HCT116 (cell line): Measurements from ENCODE around the gene SUPT3H. TPM values are rescaled to one million over a fixed set of nuclear protein-coding genes. Genes with fewer than 3 reads are reported as not detected.

Source experiments
- ATAC-seq: fragments of 200-7000 bp; cut with Tn5 transposase; 2 replicates; pipeline ENCODE4 v1.9.1; 2020; ENCODE audit warnings: mild to moderate bottlenecking, moderate library complexity
- BruUV-seq: library from RNA; stranded (reverse); fragments of 400-500 nt; replicated peaks from 2 replicates; lab custom pipeline; 2021; lab: Mats Ljungman, UMichigan
- CTCF ChIA-PET: fragments of 300-600 bp; sonication (Branson Sonifier 250); formaldehyde crosslinking; loops from one replicate; lab custom pipeline; 2021; ENCODE audit warnings: antibody characterized with exemption; lab: Charles Lee
- POLR2A ChIA-PET: fragments of 300-600, 350-600 bp; sonication (Branson Sonifier 250); formaldehyde crosslinking; loops from one replicate; lab custom pipeline; 2021; ENCODE audit warnings: antibody characterized with exemption; lab: Charles Lee
- RAD21 ChIA-PET, 2 experiments: fragments of 300-600 bp; sonication (Branson Sonifier 250); formaldehyde crosslinking; loops; one replicate each; lab custom pipeline; 2023; ENCODE audit warnings: low total read pairs in 2 of 2; ENCODE audit not compliant: uncharacterized antibody in 2 of 2, unreplicated experiment in 2 of 2, low non-redundant PET in 1 of 2; lab: Charles Lee
- DNase-seq: peaks from one replicate; pipeline ENCODE4 v3.0.0-alpha.2; 2010; ENCODE audit warnings: low read depth, low spot score
- H2AFZ ChIP-seq: fragments of 200-600 bp; shearing (Covaris generic), sonication (generic); 2 replicates; pipeline ENCODE4 v1.6.1; 2017; ENCODE audit warnings: low read depth, mixed run types, mixed read lengths, antibody characterized with exemption, low read length; ENCODE audit not compliant: poor library complexity, severe bottlenecking
- H3K27ac ChIP-seq: 2 replicates; pipeline ENCODE4 v1.5.1; 2012; ENCODE audit warnings: low read depth, low read length
- H3K27me3 ChIP-seq: fragments of 200-600 bp; sonication (generic); 2 replicates; pipeline ENCODE4 v1.6.1; 2016; ENCODE audit warnings: mixed run types, low read length, mixed read lengths; ENCODE audit not compliant: insufficient read depth
- H3K36me3 ChIP-seq, 2 experiments: fragments of 200-500 bp in 1 of 2; fragments of 200-600 bp in 1 of 2; sonication (Bioruptor generic) in 1 of 2; sonication (generic) in 1 of 2; 2 replicates each; pipeline versions ENCODE4 v1.5.1 to v1.6.1; 2014 to 2016; ENCODE audit warnings: low read length in 2 of 2, inconsistent platforms in 1 of 2, mixed read lengths in 1 of 2, mixed run types in 1 of 2; ENCODE audit not compliant: insufficient read depth in 2 of 2, control insufficient read depth in 1 of 2
- H3K4me1 ChIP-seq, 2 experiments: fragments of 200-600 bp in 1 of 2; sonication (generic) in 1 of 2; 2 replicates each; pipeline versions ENCODE4 v1.5.1 to v1.6.1; 2012 to 2017; ENCODE audit warnings: low read length in 2 of 2, inconsistent platforms in 1 of 2, mild to moderate bottlenecking in 1 of 2, mixed read lengths in 1 of 2, mixed run types in 1 of 2, moderate library complexity in 1 of 2; ENCODE audit not compliant: insufficient read depth in 2 of 2, control insufficient read depth in 1 of 2
- H3K4me2 ChIP-seq: fragments of 200-600 bp; sonication (generic); 2 replicates; pipeline ENCODE4 v1.6.1; 2017; ENCODE audit warnings: mixed run types, low read length, mixed read lengths
- H3K4me3 ChIP-seq, 2 experiments: fragments of 200-600 bp in 1 of 2; sonication (generic) in 1 of 2; replicated peaks in 1 of 2; 2 replicates each; pipeline ENCODE4 v1.5.1; 2011 to 2016; ENCODE audit warnings: low read length in 2 of 2, control low read depth in 1 of 2, low read depth in 1 of 2, mild to moderate bottlenecking in 1 of 2, mixed read lengths in 1 of 2, mixed run types in 1 of 2
- H3K79me2 ChIP-seq: fragments of 200-600 bp; sonication (generic); 2 replicates; pipeline ENCODE4 v1.6.1; 2017; ENCODE audit warnings: mild to moderate bottlenecking, mixed run types, low read length, moderate library complexity, mixed read lengths; ENCODE audit not compliant: insufficient read depth
- H3K9ac ChIP-seq: fragments of 200-600 bp; sonication (generic); 2 replicates; pipeline ENCODE4 v1.6.1; 2016; ENCODE audit warnings: low read length, mixed read lengths
- H3K9me2 ChIP-seq: fragments of 200-600 bp; sonication (generic), shearing (Covaris generic); 2 replicates; pipeline ENCODE4 v1.6.1; 2017; ENCODE audit warnings: mixed run types, mild to moderate bottlenecking, moderate library complexity; ENCODE audit not compliant: insufficient read depth
- H3K9me3 ChIP-seq, 2 experiments: fragments of 200-500 bp in 1 of 2; fragments of 200-600 bp in 1 of 2; sonication (Bioruptor generic) in 1 of 2; sonication (generic) in 1 of 2; 2 replicates each; pipeline ENCODE4 v1.6.1; 2014 to 2017; ENCODE audit warnings: low read length in 2 of 2, mixed read lengths in 2 of 2, inconsistent platforms in 1 of 2, low read depth in 1 of 2, mild to moderate bottlenecking in 1 of 2, mixed run types in 1 of 2, moderate library complexity in 1 of 2; ENCODE audit not compliant: control insufficient read depth in 1 of 2, insufficient read depth in 1 of 2
- H4K20me1 ChIP-seq: fragments of 200-600 bp; sonication (generic), shearing (Covaris generic); 2 replicates; pipeline ENCODE4 v1.6.1; 2017; ENCODE audit warnings: mixed run types, mild to moderate bottlenecking, moderate library complexity; ENCODE audit not compliant: insufficient read depth
- ATF3 ChIP-seq: IDR thresholded peaks from 2 replicates; pipeline ENCODE4 v1.6.1; 2012
- EGR1 ChIP-seq: IDR thresholded peaks from 2 replicates; pipeline ENCODE4 v1.6.1; 2012; ENCODE audit warnings: low read depth
- ELF1 ChIP-seq: IDR thresholded peaks from 2 replicates; pipeline ENCODE4 v1.6.1; 2012; ENCODE audit warnings: low read depth, borderline replicate concordance
- EZH2 ChIP-seq: fragments of 200-600 bp; sonication (generic); IDR thresholded peaks from 2 replicates; pipeline ENCODE4 v1.6.1; 2017; ENCODE audit warnings: antibody characterized with exemption, mixed run types
- EZH2phosphoT487 ChIP-seq: fragments of 200-600 bp; IDR thresholded peaks from 2 replicates; pipeline ENCODE4 v1.6.1; 2018; ENCODE audit warnings: antibody characterized with exemption, borderline replicate concordance
- FOSL1 ChIP-seq: IDR thresholded peaks from 2 replicates; pipeline ENCODE4 v1.6.1; 2012; ENCODE audit warnings: low read depth
- JUND ChIP-seq: IDR thresholded peaks from 2 replicates; pipeline ENCODE4 v1.6.1; 2012
- POLR2AphosphoS5 ChIP-seq: IDR thresholded peaks from 2 replicates; pipeline ENCODE4 v1.6.1; 2011; ENCODE audit warnings: mild to moderate bottlenecking, low read depth, low read length, moderate library complexity
- RAD21 ChIP-seq: IDR thresholded peaks from 2 replicates; pipeline ENCODE4 v1.6.1; 2012; ENCODE audit warnings: low read depth, mild to moderate bottlenecking
- SIN3A ChIP-seq: IDR thresholded peaks from 2 replicates; pipeline ENCODE4 v1.6.1; 2012; ENCODE audit warnings: low read depth
- YY1 ChIP-seq: IDR thresholded peaks from 2 replicates; pipeline ENCODE4 v1.6.1; 2011; ENCODE audit warnings: low read length, low read depth, moderate library complexity, mild to moderate bottlenecking; ENCODE audit not compliant: insufficient replicate concordance; ENCODE audit errors: extremely low read depth
- ZBTB33 ChIP-seq: IDR thresholded peaks from 2 replicates; pipeline ENCODE4 v1.6.1; 2011; ENCODE audit warnings: mild to moderate bottlenecking, low read length, moderate library complexity; ENCODE audit not compliant: insufficient replicate concordance; ENCODE audit errors: extremely low read depth
- ZFX ChIP-seq: fragments of 450-650 bp; IDR thresholded peaks from 2 replicates; pipeline ENCODE4 v1.6.1; 2017
- ZNF274 ChIP-seq: fragments of 200-500 bp; sonication (Bioruptor generic); IDR thresholded peaks from 2 replicates; pipeline ENCODE4 v1.6.1; 2014; ENCODE audit warnings: mild to moderate bottlenecking, low read depth, low read length, inconsistent platforms
- intact Hi-C: fragments of 100-400 bp; cut with micrococcal nuclease; formaldehyde crosslinking; loops from 2 replicates; pipeline ENCODE4 v1.10.0; 2022
- total RNA-seq: library from RNA; stranded (reverse); gene quantifications from one replicate; pipeline ENCODE4 v1.2.1, GENCODE V29; 2021; ENCODE audit not compliant: unreplicated experiment
- TF ChIP-seq, protein P1 (sequence below): IDR thresholded peaks from 2 replicates; pipeline ENCODE4 v1.6.1; 2012
- TF ChIP-seq, protein P2 (sequence below), 3 experiments: fragments of 200-600 bp in 1 of 3; sonication (generic) in 1 of 3; IDR thresholded peaks in 2 of 3; conservative IDR thresholded peaks in 1 of 3; 2 replicates each; pipeline ENCODE4 v1.5.1; 2012 to 2017; ENCODE audit warnings: low read depth in 2 of 3, low read length in 2 of 3, antibody characterized with exemption in 1 of 3, borderline replicate concordance in 1 of 3, control low read depth in 1 of 3, mild to moderate bottlenecking in 1 of 3, mixed read lengths in 1 of 3, mixed run types in 1 of 3, moderate library complexity in 1 of 3; ENCODE audit not compliant: insufficient read depth in 1 of 3

Gene SUPT3H
- total RNA-seq, 1 experiment from 2014 or later = 7.4 TPM

DNA sequence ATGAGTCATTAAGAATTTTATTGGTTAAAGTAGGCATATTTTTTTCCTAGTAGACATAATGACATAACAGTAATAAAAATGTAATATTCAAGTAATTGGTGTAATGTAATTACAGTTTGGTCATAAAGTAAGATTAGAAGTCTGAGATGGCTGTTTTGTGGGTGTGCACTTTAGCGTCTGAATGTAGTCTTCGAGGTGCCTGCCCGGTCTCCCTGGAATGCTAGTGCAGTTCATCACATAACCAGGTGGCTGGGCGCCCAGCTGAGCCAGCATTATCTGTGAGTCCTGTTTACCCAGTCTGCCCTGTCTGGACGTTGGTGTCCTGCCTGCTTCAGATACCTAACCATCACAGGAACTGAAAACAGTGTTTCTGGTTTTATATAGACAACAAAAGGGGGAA is 571.1 kb downstream of the SUPT3H start:
- H3K36me3 ChIP-seq = no peaks in the 10 kb centered on the region
- no peaks in the 10 kb centered on the region for H3K9me2 ChIP-seq
- POLR2A ChIA-PET = no interaction called here
- no peaks in the 10 kb centered on the region for H3K27me3 ChIP-seq
- no peaks in the 10 kb centered on the region for H3K9me3 ChIP-seq
- no peak overlapping the region for H3K4me3 ChIP-seq
- no peaks in the 10 kb centered on the region for H3K4me1 ChIP-seq
- H3K4me2 ChIP-seq = no peak overlapping the region
- intact Hi-C loops = no loop called here
- CTCF ChIA-PET = interaction anchor here (0.9 kb wide), 1 partner anchor 908 kb away, joined by 3 read pairs; no protein-coding TSS in a partner anchor
- H4K20me1 ChIP-seq = no peaks in the 10 kb centered on the region
- no peak overlapping the region for H3K9ac ChIP-seq
- TF ChIP-seq RAD21 (no peak), YY1 (no peak), POLR2AphosphoS5 (no peak), ZFX (no peak), EGR1 (no peak), ELF1 (no peak), ZNF274 (no peak), ATF3 (no peak), ZBTB33 (no peak), FOSL1 (no peak), JUND (no peak), EZH2phosphoT487 (no peak), SIN3A (no peak), EZH2 (no peak)
- TF ChIP-seq, protein P1, sequence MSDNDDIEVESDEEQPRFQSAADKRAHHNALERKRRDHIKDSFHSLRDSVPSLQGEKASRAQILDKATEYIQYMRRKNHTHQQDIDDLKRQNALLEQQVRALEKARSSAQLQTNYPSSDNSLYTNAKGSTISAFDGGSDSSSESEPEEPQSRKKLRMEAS = no peak
- TF ChIP-seq, protein P2, sequence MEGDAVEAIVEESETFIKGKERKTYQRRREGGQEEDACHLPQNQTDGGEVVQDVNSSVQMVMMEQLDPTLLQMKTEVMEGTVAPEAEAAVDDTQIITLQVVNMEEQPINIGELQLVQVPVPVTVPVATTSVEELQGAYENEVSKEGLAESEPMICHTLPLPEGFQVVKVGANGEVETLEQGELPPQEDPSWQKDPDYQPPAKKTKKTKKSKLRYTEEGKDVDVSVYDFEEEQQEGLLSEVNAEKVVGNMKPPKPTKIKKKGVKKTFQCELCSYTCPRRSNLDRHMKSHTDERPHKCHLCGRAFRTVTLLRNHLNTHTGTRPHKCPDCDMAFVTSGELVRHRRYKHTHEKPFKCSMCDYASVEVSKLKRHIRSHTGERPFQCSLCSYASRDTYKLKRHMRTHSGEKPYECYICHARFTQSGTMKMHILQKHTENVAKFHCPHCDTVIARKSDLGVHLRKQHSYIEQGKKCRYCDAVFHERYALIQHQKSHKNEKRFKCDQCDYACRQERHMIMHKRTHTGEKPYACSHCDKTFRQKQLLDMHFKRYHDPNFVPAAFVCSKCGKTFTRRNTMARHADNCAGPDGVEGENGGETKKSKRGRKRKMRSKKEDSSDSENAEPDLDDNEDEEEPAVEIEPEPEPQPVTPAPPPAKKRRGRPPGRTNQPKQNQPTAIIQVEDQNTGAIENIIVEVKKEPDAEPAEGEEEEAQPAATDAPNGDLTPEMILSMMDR (IDR thresholded peaks at IDR 0.05 in 2 of 3, conservative IDR thresholded peaks at IDR 0.05 in 1 of 3; ENCODE audit: borderline replicate concordance in 1 of 3, insufficient read depth in 1 of 3, low read depth in 2 of 3, low read length in 2 of 3) = no peak
- no peak overlapping the region for H3K27ac ChIP-seq
- ATAC-seq = no peak
- no peak for DNase-seq
- RAD21 ChIA-PET = no interaction called here
- H3K79me2 ChIP-seq = no peaks in the 10 kb centered on the region
- BruUV-seq = no TSS peak
- no peak overlapping the region for H2AFZ ChIP-seq
